A673 (cell line): Measurements from ENCODE around the gene MARK1.

Source experiments
- CTCF ChIP-seq: fragments of 300-800, 200-600 bp; sonication (generic); conservative IDR thresholded peaks from 2 replicates; pipeline ENCODE4 v1.5.1; 2017; ENCODE audit warnings: low read depth, mild to moderate bottlenecking, antibody characterized with exemption, low read length, moderate library complexity, mixed read lengths
- EZH2 ChIP-seq: fragments of 200-600 bp; sonication (generic); IDR thresholded peaks from 2 replicates; pipeline ENCODE4 v1.6.1; 2017; ENCODE audit warnings: borderline replicate concordance, low read depth, mild to moderate bottlenecking, mixed read lengths, antibody characterized with exemption, low read length; ENCODE audit not compliant: poor library complexity, severe bottlenecking

GRCh38 chr1:220485791-220486190 lies 42.1 kb upstream of the MARK1 start:
- no peak for TF ChIP-seq CTCF
- no peak for TF ChIP-seq EZH2
